H1 (cell line): ENCODE measurements around the gene DUOX1. TPM values are rescaled to one million over a fixed set of nuclear protein-coding genes. Genes with fewer than 3 reads are reported as not detected.

Source experiments
- CTCF ChIA-PET: fragments of 300-600 bp; sonication (Branson Sonifier 250); formaldehyde crosslinking; loops from one replicate; lab custom pipeline; 2021; ENCODE audit not compliant: partially characterized antibody; lab: Charles Lee
- POLR2A ChIA-PET: fragments of 300-600 bp; sonication (Branson Sonifier 250); formaldehyde crosslinking; loops from one replicate; lab custom pipeline; 2021; ENCODE audit warnings: inconsistent platforms; ENCODE audit not compliant: partially characterized antibody; lab: Charles Lee
- DNase-seq, 2 experiments: peaks; one replicate each; pipeline versions ENCODE4 v3.0.0 to v3.0.0-alpha.2; 2010 to 2022; ENCODE audit warnings: low spot score in 2 of 2, low read depth in 1 of 2, mixed read lengths in 1 of 2
- FAIRE-seq: peaks from 2 replicates; lab custom pipeline; 2011; peaks lifted over from hg19 to GRCh38; lab: Jason Lieb, UNC
- H2AFZ ChIP-seq: 2 replicates; pipeline ENCODE4 v1.8.1; 2012; ENCODE audit warnings: low read length, inconsistent platforms
- H2AK5ac ChIP-seq: 2 replicates; pipeline ENCODE4 v1.6.1; 2013; ENCODE audit warnings: low read depth, low read length
- H2BK120ac ChIP-seq: replicated peaks from 2 replicates; pipeline ENCODE3; 2013; ENCODE audit warnings: low read depth, low read length, inconsistent platforms
- H2BK12ac ChIP-seq: 2 replicates; pipeline ENCODE4 v1.6.1; 2013; ENCODE audit warnings: low read depth, low read length
- H2BK15ac ChIP-seq: 2 replicates; pipeline ENCODE4 v1.6.1; 2013; ENCODE audit warnings: low read length
- H2BK20ac ChIP-seq: 2 replicates; pipeline ENCODE4 v1.6.1; 2013; ENCODE audit warnings: low read length
- H2BK5ac ChIP-seq: 2 replicates; pipeline ENCODE4 v1.6.1; 2013; ENCODE audit warnings: low read depth, low read length
- H3K14ac ChIP-seq: 2 replicates; pipeline ENCODE4 v1.6.1; 2013; ENCODE audit warnings: inconsistent platforms; ENCODE audit not compliant: insufficient read length
- H3K18ac ChIP-seq: 2 replicates; pipeline ENCODE4 v1.6.1; 2013; ENCODE audit warnings: low read length; ENCODE audit errors: extremely low read depth
- H3K23ac ChIP-seq: 2 replicates; pipeline ENCODE4 v1.6.1; 2013; ENCODE audit warnings: inconsistent platforms; ENCODE audit not compliant: insufficient read length
- H3K23me2 ChIP-seq: 2 replicates; pipeline ENCODE4 v1.6.1; 2013; ENCODE audit warnings: low read depth, low read length
- H3K27ac ChIP-seq: 2 replicates; pipeline ENCODE4 v1.6.1; 2011; ENCODE audit warnings: low read depth, low read length, inconsistent platforms
- H3K27me3 ChIP-seq, 4 experiments: replicated peaks in 1 of 4; 1 replicate in 1 of 4; 2 replicates in 3 of 4; pipeline versions ENCODE4 v1.6.1 to v1.8.1; 2011 to 2013; ENCODE audit warnings: low read length in 3 of 4, mild to moderate bottlenecking in 3 of 4, inconsistent platforms in 2 of 4, mixed read lengths in 2 of 4, moderate library complexity in 1 of 4; ENCODE audit not compliant: control insufficient read depth in 3 of 4, insufficient read depth in 3 of 4; ENCODE audit errors: extremely low read depth in 1 of 4
- H3K36me3 ChIP-seq, 4 experiments: 2 replicates each; pipeline versions ENCODE4 v1.6.1 to v1.8.1; 2011 to 2013; ENCODE audit warnings: mild to moderate bottlenecking in 4 of 4, low read length in 3 of 4, moderate library complexity in 2 of 4, control low read depth in 1 of 4, inconsistent platforms in 1 of 4; ENCODE audit not compliant: insufficient read depth in 4 of 4, control insufficient read depth in 2 of 4
- H3K4ac ChIP-seq: replicated peaks from 2 replicates; pipeline ENCODE3; 2013; ENCODE audit warnings: low read length, low read depth, mixed read lengths, inconsistent platforms; ENCODE audit not compliant: insufficient read length
- H3K4me1 ChIP-seq, 4 experiments: replicated peaks in 1 of 4; 1 replicate in 1 of 4; 2 replicates in 3 of 4; pipeline versions ENCODE4 v1.6.1 to v1.8.1; 2011 to 2013; ENCODE audit warnings: low read length in 3 of 4, inconsistent platforms in 2 of 4, mixed read lengths in 1 of 4; ENCODE audit not compliant: insufficient read depth in 4 of 4, control insufficient read depth in 3 of 4
- H3K4me2 ChIP-seq, 2 experiments: 2 replicates each; pipeline versions ENCODE4 v1.6.1 to v1.8.1; 2011 to 2013; ENCODE audit warnings: low read depth in 2 of 2, low read length in 2 of 2, control low read depth in 1 of 2, inconsistent platforms in 1 of 2, mild to moderate bottlenecking in 1 of 2; ENCODE audit not compliant: insufficient read depth in 1 of 2
- H3K4me3 ChIP-seq, 4 experiments: fragments of 200-600, 300-600 bp in 1 of 4; sonication (generic), shearing (Covaris generic), sonication (Bioruptor Twin) in 1 of 4; 2 replicates each; pipeline versions ENCODE4 v1.5.1 to v1.8.1; 2011 to 2016; ENCODE audit warnings: low read length in 4 of 4, low read depth in 3 of 4, control low read depth in 2 of 4, inconsistent platforms in 2 of 4, mild to moderate bottlenecking in 2 of 4, mixed read lengths in 1 of 4, moderate library complexity in 1 of 4; ENCODE audit not compliant: insufficient read depth in 2 of 4; ENCODE audit errors: extremely low read depth in 1 of 4
- H3K56ac ChIP-seq: replicated peaks from 2 replicates; pipeline ENCODE3; 2013; ENCODE audit warnings: low read depth, mild to moderate bottlenecking, mixed read lengths, low read length, inconsistent platforms; ENCODE audit not compliant: insufficient read length
- H3K79me1 ChIP-seq: 2 replicates; pipeline ENCODE4 v1.6.1; 2013; ENCODE audit warnings: low read depth, low read length, control low read depth
- H3K79me2 ChIP-seq, 2 experiments: 2 replicates each; pipeline versions ENCODE4 v1.6.1 to v1.8.1; 2012 to 2013; ENCODE audit warnings: low read length in 2 of 2, mild to moderate bottlenecking in 2 of 2, inconsistent platforms in 1 of 2; ENCODE audit not compliant: insufficient read depth in 2 of 2, control insufficient read depth in 1 of 2
- H3K9ac ChIP-seq, 4 experiments: replicated peaks in 1 of 4; 1 replicate in 1 of 4; 2 replicates in 3 of 4; pipeline versions ENCODE4 v1.6.1 to v1.8.1; 2011 to 2013; ENCODE audit warnings: low read depth in 3 of 4, low read length in 3 of 4, control low read depth in 2 of 4, mild to moderate bottlenecking in 2 of 4, moderate library complexity in 2 of 4, inconsistent platforms in 1 of 4; ENCODE audit errors: extremely low read depth in 1 of 4
- H3K9me3 ChIP-seq, 2 experiments: 2 replicates each; pipeline versions ENCODE4 v1.6.1 to v1.8.1; 2012 to 2013; ENCODE audit warnings: mild to moderate bottlenecking in 2 of 2, moderate library complexity in 2 of 2, control low read depth in 1 of 2, inconsistent platforms in 1 of 2, low read depth in 1 of 2, low read length in 1 of 2, mixed read lengths in 1 of 2; ENCODE audit not compliant: insufficient read depth in 2 of 2
- H4K20me1 ChIP-seq, 2 experiments: replicated peaks in 1 of 2; 2 replicates each; pipeline versions ENCODE3 to v1.8.1; 2011 to 2013; ENCODE audit warnings: inconsistent platforms in 2 of 2, low read length in 2 of 2, mild to moderate bottlenecking in 1 of 2; ENCODE audit not compliant: insufficient read depth in 2 of 2, control insufficient read depth in 1 of 2
- H4K5ac ChIP-seq: 2 replicates; pipeline ENCODE4 v1.6.1; 2013; ENCODE audit warnings: low read length, low read depth, mixed read lengths, inconsistent platforms; ENCODE audit not compliant: insufficient read length
- H4K8ac ChIP-seq: 2 replicates; pipeline ENCODE4 v1.8.0; 2013; ENCODE audit warnings: mild to moderate bottlenecking, moderate library complexity, low read length, inconsistent platforms; ENCODE audit not compliant: insufficient read depth; ENCODE audit errors: extremely low read depth
- H4K91ac ChIP-seq: replicated peaks from 2 replicates; pipeline ENCODE3; 2013; ENCODE audit warnings: low read length, mixed read lengths, inconsistent platforms; ENCODE audit not compliant: insufficient read length
- ASH2L ChIP-seq: fragments of 200-600, 300-600 bp; sonication (generic); IDR thresholded peaks from one replicate; pipeline ENCODE4 v1.7.1; 2017; ENCODE audit warnings: low read length
- BRCA1 ChIP-seq: IDR thresholded peaks from 2 replicates; pipeline ENCODE4 v1.6.1; 2012; ENCODE audit warnings: low read depth, low read length, improper control_type of control experiment
- CHD1 ChIP-seq: IDR thresholded peaks from 2 replicates; pipeline ENCODE4 v1.6.1; 2012; ENCODE audit warnings: low read depth, low read length, improper control_type of control experiment
- CREB1 ChIP-seq: IDR thresholded peaks from 2 replicates; pipeline ENCODE4 v1.6.1; 2012; ENCODE audit warnings: inconsistent platforms
- EZH2 ChIP-seq: fragments of 200-600 bp; sonication (generic); IDR thresholded peaks from 2 replicates; pipeline ENCODE4 v1.7.1; 2012; ENCODE audit warnings: low read depth, mild to moderate bottlenecking, moderate library complexity, low read length, inconsistent platforms; ENCODE audit not compliant: severe bottlenecking
- GABPA ChIP-seq: IDR thresholded peaks from 2 replicates; pipeline ENCODE4 v1.6.1; 2011; ENCODE audit warnings: mild to moderate bottlenecking, low read length, moderate library complexity, borderline replicate concordance; ENCODE audit not compliant: insufficient read depth
- GTF2F1 ChIP-seq: IDR thresholded peaks from 2 replicates; pipeline ENCODE4 v1.6.1; 2012; ENCODE audit warnings: low read depth, low read length, improper control_type of control experiment, borderline replicate concordance
- JUN ChIP-seq: IDR thresholded peaks from 2 replicates; pipeline ENCODE4 v1.6.1; 2011; ENCODE audit warnings: low read depth, mild to moderate bottlenecking, improper control_type of control experiment, low read length
- POLR2A ChIP-seq, 2 experiments: IDR thresholded peaks; 1 replicate in 1 of 2; 2 replicates in 1 of 2; pipeline ENCODE4 v1.6.1; 2011; ENCODE audit warnings: low read depth in 2 of 2, low read length in 2 of 2, mild to moderate bottlenecking in 2 of 2; ENCODE audit errors: control extremely low read depth in 1 of 2
- POU5F1 ChIP-seq: IDR thresholded peaks from 2 replicates; pipeline ENCODE4 v1.6.1; 2011; ENCODE audit warnings: low read depth, mild to moderate bottlenecking, low read length, moderate library complexity
- RFX5 ChIP-seq: IDR thresholded peaks from 2 replicates; pipeline ENCODE4 v1.6.1; 2011; ENCODE audit warnings: low read depth, low read length, improper control_type of control experiment, borderline replicate concordance
- RXRA ChIP-seq: IDR thresholded peaks from 2 replicates; pipeline ENCODE4 v1.6.1; 2011; ENCODE audit warnings: low read depth, mild to moderate bottlenecking, low read length, moderate library complexity; ENCODE audit not compliant: insufficient read depth
- SP1 ChIP-seq: IDR thresholded peaks from 2 replicates; pipeline ENCODE4 v1.6.1; 2011; ENCODE audit warnings: low read depth, low read length
- SP2 ChIP-seq: IDR thresholded peaks from 2 replicates; pipeline ENCODE4 v1.6.1; 2012; ENCODE audit warnings: mild to moderate bottlenecking, low read length, inconsistent platforms
- SP4 ChIP-seq: IDR thresholded peaks from 2 replicates; pipeline ENCODE4 v1.6.1; 2012; ENCODE audit warnings: low read length, inconsistent platforms
- YY1 ChIP-seq: IDR thresholded peaks from 2 replicates; pipeline ENCODE4 v1.6.1; 2011; ENCODE audit warnings: low read depth, mild to moderate bottlenecking, low read length
- WGBS, 2 experiments: shearing (Covaris generic) in 1 of 2; methylation state at CpG; one replicate each; pipeline versions ENCODE4 v1.1.6 to v1.1.7; 2013 to 2015; ENCODE audit warnings: low lambda C conversion rate in 2 of 2, mixed read lengths in 2 of 2, inconsistent platforms in 1 of 2, low coverage in 1 of 2, missing lambda C conversion rate in 1 of 2; ENCODE audit not compliant: insufficient replicate concordance in 2 of 2, insufficient coverage in 1 of 2, insufficient read length in 1 of 2; ENCODE audit errors: extremely low coverage in 1 of 2, missing lambda C conversion rate in 1 of 2; 5-methylcytosine and 5-hydroxymethylcytosine counted together
- polyA plus RNA-seq, 7 experiments: library from polyadenylated mRNA; depleted of rRNA in 3 of 7; stranded (reverse) in 5 of 7; unstranded in 2 of 7; fragments of >200 nt in 5 of 7; fragments of 200-250 nt in 2 of 7; gene quantifications; 1 replicate in 5 of 7; 2 replicates in 1 of 7; 4 replicates in 1 of 7; pipeline versions ENCODE4 v1.2.1 to v1.2.3, GENCODE V29; 2011 to 2013; ENCODE audit warnings: missing spikeins in 2 of 7, mixed read lengths in 2 of 7
- total RNA-seq: library from RNA; stranded (reverse); fragmentation: NEBNext Ultra II Directional; extraction: Animal tissue kit (Norgen Biotek cat#: 25700); gene quantifications from 2 replicates; pipeline ENCODE4 v1.2.1, GENCODE V29; 2021

The DUOX1 gene
- total and polyA plus RNA-seq, 2 of the 8 experiments (the other 6 are each of a cell fraction or from before 2014, with no cell fraction given): 0.84 to 1.4 TPM

DNA sequence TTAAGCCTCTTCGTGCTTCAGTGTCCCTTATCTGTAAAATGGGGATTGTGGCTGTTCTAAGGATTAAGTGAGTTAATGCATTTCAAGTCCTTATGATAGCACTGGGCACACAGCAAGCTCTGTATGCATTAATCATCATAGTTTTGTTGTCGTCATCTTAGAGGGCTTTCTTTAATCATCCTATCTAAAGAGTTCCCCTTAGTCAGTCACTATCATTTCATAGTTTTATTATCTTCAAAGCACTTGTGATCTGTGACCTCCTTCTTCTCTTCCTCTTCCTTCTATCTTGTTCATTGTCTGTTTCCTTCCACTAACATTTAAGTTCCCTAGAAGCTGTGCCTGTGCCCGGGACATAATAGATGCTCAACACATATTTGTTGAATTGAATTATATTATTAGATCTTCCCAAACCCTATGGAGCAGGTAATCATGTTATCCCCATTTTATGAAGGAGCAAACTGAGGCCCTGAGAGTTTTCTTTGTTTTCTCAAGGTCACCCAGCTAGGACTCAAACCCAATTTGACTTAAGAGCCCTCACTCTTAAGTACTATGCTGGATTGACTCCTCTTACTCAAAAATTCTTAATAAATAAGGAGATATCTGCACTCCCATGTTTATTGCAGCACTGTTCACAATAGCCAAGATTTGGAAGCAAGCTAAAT lies 40.0 kb upstream of the DUOX1 start:
- H3K4me1 ChIP-seq: no peaks in the 10 kb centered on the region; a peak in 1 of 7 replicates
- TF ChIP-seq JUN (no peak), GTF2F1 (no peak), CREB1 (no peak), RFX5 (no peak), POU5F1 (no peak), ASH2L (no peak), SP4 (no peak), SP1 (no peak), SP2 (no peak), GABPA (no peak), EZH2 (no peak), YY1 (no peak), RXRA (no peak), BRCA1 (no peak), CHD1 (no peak), POLR2A (IDR thresholded peaks at IDR 0.05; ENCODE audit: control extremely low read depth in 1 of 2, low read depth in 2 of 2, low read length in 2 of 2) (no peak)

More for the DNA sequence above, 40.0 kb upstream of the DUOX1 start:
- H3K23ac ChIP-seq: no peak overlapping the region
- no peaks in the 10 kb centered on the region for H4K20me1 ChIP-seq
- DNase-seq (no peak), FAIRE-seq (no peak)
- no peak overlapping the region for H3K27ac ChIP-seq
- 83% methylated on average over 3 of the region's 3 CpGs; no CpG with 5 or more reads in 1 of the 2 experiments for WGBS, 2 experiments
- H3K18ac ChIP-seq: no peak overlapping the region
- no peaks in the 10 kb centered on the region for H3K79me2 ChIP-seq
- H2BK15ac ChIP-seq: no peak overlapping the region
- H2AFZ ChIP-seq: no peak overlapping the region
- H3K4ac ChIP-seq: no peak overlapping the region
- H2BK12ac ChIP-seq: no peak overlapping the region
- H3K9ac ChIP-seq: no peak overlapping the region
- no peaks in the 10 kb centered on the region for H3K79me1 ChIP-seq
- H4K8ac ChIP-seq: no peak overlapping the region
- H4K5ac ChIP-seq: no peak overlapping the region
- no peak overlapping the region for H3K4me3 ChIP-seq
- no peaks in the 10 kb centered on the region for H3K23me2 ChIP-seq
- no peaks in the 10 kb centered on the region for H3K36me3 ChIP-seq
- no peaks in the 10 kb centered on the region for H3K27me3 ChIP-seq
- H2BK5ac ChIP-seq: no peak overlapping the region
- no peaks in the 10 kb centered on the region for H3K9me3 ChIP-seq
- H3K56ac ChIP-seq: no peak overlapping the region
- no peak overlapping the region for H3K14ac ChIP-seq
- H3K4me2 ChIP-seq: no peak overlapping the region
- ChIA-PET CTCF (interaction anchor here (1.9 to 2.3 kb wide), 2 partner anchors 10 to 28 kb away, joined by 7 to 11 read pairs; no protein-coding TSS in a partner anchor), POLR2A (no interaction called here)
- H2BK120ac ChIP-seq: no peak overlapping the region
- H2BK20ac ChIP-seq: no peak overlapping the region
- H4K91ac ChIP-seq: no peak overlapping the region
- no peak overlapping the region for H2AK5ac ChIP-seq
